GM19463 (cell line): ENCODE data around the gene HS1BP3.

Experiments used
- ATAC-seq: cut with Tn5 transposase; IDR thresholded peaks from one replicate; pipeline ENCODE4 v1.9.1; 2021; ENCODE audit warnings: mild to moderate bottlenecking, moderate library complexity; ENCODE audit not compliant: unreplicated experiment

The HS1BP3 gene

GRCh38 chr2:20664431-20665242, 13.7 kb upstream of the HS1BP3 start:
- ATAC-seq = no peak

GRCh38 chr2:20664071-20664390, 13.1 kb upstream of the HS1BP3 start:
- ATAC-seq = no peak

GRCh38 chr2:20663196-20664070, 12.5 kb upstream of the HS1BP3 start:
- ATAC-seq = no peak

GRCh38 chr2:20662308-20662937, 11.5 kb upstream of the HS1BP3 start:
- no peak for ATAC-seq

- ATAC-seq = peak; percentile 72
These were observed 10.8 kb upstream of the HS1BP3 start for GRCh38 chr2:20661421-20662307.

GRCh38 chr2:20660506-20661420, 9.9 kb upstream of the HS1BP3 start:
- no peak for ATAC-seq

GRCh38 chr2:20657522-20658235, 6.8 kb upstream of the HS1BP3 start:
- ATAC-seq = no peak

GRCh38 chr2:20656561-20656960, 5.7 kb upstream of the HS1BP3 start:
- ATAC-seq = no peak

GRCh38 chr2:20654535-20654813, 3.6 kb upstream of the HS1BP3 start:
- no peak for ATAC-seq

- ATAC-seq = no peak
These were observed 3.0 kb upstream of the HS1BP3 start for GRCh38 chr2:20653695-20654534.

- no peak for ATAC-seq
These were observed 2.0 kb upstream of the HS1BP3 start for GRCh38 chr2:20652673-20653575.

- no peak for ATAC-seq
These were observed 1.2 kb upstream of the HS1BP3 start for GRCh38 chr2:20652141-20652540.

GRCh38 chr2:20651731-20652099, 817 bp upstream of the HS1BP3 start:
- ATAC-seq = no peak

- ATAC-seq = peak; percentile 8
These were observed 463 bp downstream of the HS1BP3 start for GRCh38 chr2:20650393-20650876.

- no peak for ATAC-seq
These were observed 922 bp downstream of the HS1BP3 start for GRCh38 chr2:20649976-20650375.

GRCh38 chr2:20649576-20649975, 1.3 kb downstream of the HS1BP3 start:
- ATAC-seq = no peak

- no peak for ATAC-seq
These were observed 2.1 kb downstream of the HS1BP3 start for GRCh38 chr2:20648831-20649230.
